Activated CD8-positive, alpha-beta memory T cell treated with anti-CD3 and anti-CD28 coated beads, Interleukin-2, amount 50 U/mL, for 24 hours (primary cell): ENCODE measurements around the gene RBM6.

ENCODE experiments used
- DNase-seq: peaks from one replicate; pipeline ENCODE4 v3.0.0-alpha.2; 2020; ENCODE audit errors: extremely low read depth

Gene RBM6

GRCh38 chr3:50095352-50095998, 155.5 kb downstream of the RBM6 start:
- DNase-seq: no peak

GRCh38 chr3:50100386-50100785, 160.4 kb downstream of the RBM6 start:
- no peak for DNase-seq

GRCh38 chr3:50100956-50101845, 161.3 kb downstream of the RBM6 start:
- DNase-seq: no peak

GRCh38 chr3:50102558-50102957, 162.6 kb downstream of the RBM6 start:
- no peak for DNase-seq

- no peak for DNase-seq
These were observed 171.8 kb downstream of the RBM6 start for GRCh38 chr3:50111757-50112156.

GRCh38 chr3:50112462-50112861, 172.5 kb downstream of the RBM6 start:
- DNase-seq: no peak

- no peak for DNase-seq
These were observed 177.2 kb downstream of the RBM6 start for GRCh38 chr3:50117120-50117519.

- no peak for DNase-seq
These were observed 178.3 kb downstream of the RBM6 start for GRCh38 chr3:50118237-50118636.

- no peak for DNase-seq
These were observed 179.8 kb downstream of the RBM6 start for GRCh38 chr3:50119786-50120185.

- DNase-seq: no peak
These were observed 180.6 kb downstream of the RBM6 start for GRCh38 chr3:50120364-50121071.

GRCh38 chr3:50121072-50122032, 181.4 kb downstream of the RBM6 start:
- DNase-seq: peak; percentile 35

GRCh38 chr3:50122071-50122470, 182.1 kb downstream of the RBM6 start:
- no peak for DNase-seq

GRCh38 chr3:50122661-50123391, 182.9 kb downstream of the RBM6 start:
- DNase-seq: no peak

GRCh38 chr3:50123394-50124051, 183.6 kb downstream of the RBM6 start:
- no peak for DNase-seq

- no peak for DNase-seq
These were observed 184.3 kb downstream of the RBM6 start for GRCh38 chr3:50124052-50124799.

GRCh38 chr3:50124800-50125178, 184.8 kb downstream of the RBM6 start:
- no peak for DNase-seq

GRCh38 chr3:50125541-50126286, 185.8 kb downstream of the RBM6 start:
- DNase-seq: no peak

GRCh38 chr3:50126287-50127211, 186.6 kb downstream of the RBM6 start:
- DNase-seq: no peak
